ENCODE results near the gene SEC14L5.
"Not testable (repeated sequence)": the region's sequence is repeated elsewhere in the genome, so short reads cannot be mapped to it uniquely, and the experiment has no call there.

The SEC14L5 gene

DNA sequence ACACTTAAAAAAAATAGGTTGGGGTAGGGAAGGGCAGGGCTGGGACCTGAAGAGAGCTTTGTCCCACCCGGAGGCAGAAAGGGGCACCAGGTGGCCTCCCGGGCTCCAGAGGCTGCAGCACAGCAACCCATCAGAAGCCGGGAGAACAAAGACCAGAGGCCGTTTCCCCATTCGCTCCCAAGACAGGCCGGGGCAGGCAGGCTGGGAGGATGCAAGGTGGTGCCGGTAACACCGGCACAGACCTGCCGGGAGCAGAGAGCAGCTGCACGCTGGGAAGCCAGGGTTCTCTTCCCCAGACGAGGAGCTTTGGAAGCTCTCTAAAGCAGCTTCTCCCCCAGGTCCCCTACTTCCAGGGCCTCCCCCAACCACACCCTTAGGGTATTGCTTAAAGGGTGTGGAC is 26.7 kb upstream of the SEC14L5 start:
- no peak for DNase-seq

DNA sequence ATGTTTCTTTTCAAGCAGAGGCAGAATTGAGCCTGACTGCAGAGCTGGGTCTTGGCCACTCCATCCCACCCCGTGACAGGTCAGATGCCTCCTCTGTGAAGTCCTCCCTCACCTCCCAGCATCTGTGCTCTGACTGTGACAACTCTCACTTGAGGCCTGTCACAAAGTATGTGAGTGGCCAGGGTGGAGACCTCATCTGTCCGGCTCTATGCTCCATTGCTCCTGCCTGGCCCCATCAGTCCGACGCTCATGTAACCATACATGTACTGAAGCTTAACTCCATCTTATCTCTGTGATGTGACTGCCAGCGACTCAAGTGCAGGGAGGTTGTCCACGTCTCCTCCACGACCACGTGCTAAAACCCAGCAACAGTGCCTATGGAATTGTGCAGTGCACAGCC is 24.7 kb upstream of the SEC14L5 start:
- DNase-seq, result no peak

DNA sequence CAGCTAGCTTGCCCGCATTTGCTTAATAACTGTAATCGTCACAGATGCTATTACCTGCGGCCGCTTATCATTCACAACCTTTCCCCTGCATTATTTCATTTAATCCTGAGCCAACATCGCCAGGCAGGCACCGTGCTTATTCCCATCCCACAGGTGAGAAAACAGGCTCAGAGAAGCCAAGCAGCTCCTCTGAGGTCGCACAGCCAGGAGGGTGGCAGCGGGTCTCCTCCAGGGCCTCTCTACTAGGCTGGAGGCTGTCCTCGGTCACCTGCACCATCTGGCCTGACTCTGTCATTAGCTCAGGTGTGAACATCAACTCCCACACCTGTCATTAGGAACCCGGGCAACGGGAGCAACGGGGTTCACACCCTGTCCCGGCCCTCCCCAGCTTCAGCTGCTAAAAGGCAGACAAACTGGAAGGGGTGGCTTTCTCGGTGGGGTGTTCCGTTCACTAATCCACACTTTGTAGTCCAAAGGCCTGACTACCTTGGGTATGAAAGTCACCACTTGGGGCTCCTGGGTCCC is 24.2 kb upstream of the SEC14L5 start:
- no peak for DNase-seq

DNA sequence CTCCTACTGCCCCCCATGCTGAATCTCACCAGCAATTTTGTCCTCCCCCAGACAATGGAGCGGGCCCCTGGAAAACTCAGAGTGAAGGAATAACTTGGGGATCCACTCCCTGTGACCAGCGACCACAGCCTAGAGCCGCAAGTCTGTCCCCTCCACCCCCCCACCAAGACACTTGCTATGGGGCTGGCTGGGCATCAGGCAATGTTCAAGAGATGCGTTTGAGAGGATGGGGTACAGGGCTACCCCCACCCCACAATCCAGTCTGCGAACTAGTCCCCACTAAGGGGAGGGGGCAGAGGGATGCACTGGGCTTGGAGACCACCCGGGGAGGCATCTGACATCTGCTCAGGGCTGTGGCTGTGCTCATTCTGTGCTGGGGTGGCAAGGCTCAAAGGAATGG is 23.5 kb upstream of the SEC14L5 start:
- DNase-seq, result no peak

DNA sequence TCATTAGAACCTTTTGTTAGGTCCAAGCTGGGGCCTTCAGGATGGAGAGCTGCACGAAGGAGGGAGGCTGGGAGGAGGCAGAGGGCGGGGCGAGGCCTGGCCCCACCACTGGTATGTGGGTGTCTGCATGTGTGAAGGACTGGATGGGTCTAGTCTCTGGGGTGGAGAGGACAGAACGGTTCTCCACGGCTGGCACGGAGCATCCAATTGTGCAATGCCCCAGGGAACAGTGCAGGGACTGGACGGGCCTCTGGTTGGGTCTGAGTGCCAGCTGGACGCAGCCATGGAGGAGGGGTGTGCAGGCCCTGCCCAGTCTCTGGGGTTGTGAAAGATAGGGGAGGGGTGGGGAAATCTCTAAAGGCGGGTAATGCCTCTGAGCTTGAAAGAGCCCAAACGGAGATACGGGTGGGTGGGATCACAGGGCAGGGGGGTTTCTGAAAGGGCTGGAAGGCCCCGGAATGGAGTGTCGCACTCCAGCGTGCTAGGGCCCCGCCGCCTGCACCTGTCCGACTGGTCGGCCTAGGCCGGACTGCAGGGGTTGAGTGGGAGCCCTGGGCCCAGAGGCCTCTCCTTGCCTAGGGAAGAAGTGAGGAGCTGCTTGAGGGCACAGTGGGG is 22.8 kb upstream of the SEC14L5 start:
- DNase-seq, result no peak

DNA sequence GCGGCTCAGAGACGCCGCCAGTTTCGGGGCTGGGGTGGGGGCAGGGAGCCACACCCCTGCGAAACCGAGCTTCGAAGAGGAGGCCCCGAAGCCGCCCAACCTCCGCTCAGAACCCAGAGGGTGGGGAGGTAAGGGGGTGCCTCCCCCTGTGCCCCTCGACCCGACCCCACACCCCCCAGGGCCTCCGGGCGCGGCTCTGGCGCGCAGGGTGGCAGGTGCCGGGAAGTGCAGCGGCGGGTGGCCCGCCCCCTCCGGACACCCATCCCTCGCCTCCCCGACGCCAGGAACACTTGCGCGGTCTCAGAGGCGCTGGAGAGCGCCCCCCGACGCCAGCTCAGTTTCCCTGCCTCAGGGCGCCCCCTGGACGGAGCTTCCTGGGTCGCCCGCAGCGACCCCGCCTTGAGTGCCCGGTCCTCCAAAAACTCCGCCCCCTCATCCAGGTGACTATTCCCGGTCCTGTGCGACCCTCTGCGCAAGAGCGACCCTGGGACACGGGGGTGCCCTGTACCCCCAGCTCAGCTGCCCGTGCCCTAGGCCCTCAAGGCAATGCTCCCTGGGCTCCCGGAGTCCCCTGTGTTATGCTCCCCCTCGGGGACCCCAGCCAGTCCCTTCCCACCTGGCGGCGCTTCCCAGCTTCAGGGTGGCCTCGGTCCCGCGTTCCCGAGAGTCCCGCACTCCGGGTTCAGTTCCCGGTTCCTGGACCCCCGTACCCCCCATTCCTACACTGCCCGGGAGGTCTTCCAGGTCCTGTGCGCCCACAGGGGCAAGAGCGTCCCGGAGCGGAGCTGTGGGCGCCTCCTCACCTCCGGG is 21.7 kb upstream of the SEC14L5 start:
- DNase-seq, result peak; percentile 75

DNA sequence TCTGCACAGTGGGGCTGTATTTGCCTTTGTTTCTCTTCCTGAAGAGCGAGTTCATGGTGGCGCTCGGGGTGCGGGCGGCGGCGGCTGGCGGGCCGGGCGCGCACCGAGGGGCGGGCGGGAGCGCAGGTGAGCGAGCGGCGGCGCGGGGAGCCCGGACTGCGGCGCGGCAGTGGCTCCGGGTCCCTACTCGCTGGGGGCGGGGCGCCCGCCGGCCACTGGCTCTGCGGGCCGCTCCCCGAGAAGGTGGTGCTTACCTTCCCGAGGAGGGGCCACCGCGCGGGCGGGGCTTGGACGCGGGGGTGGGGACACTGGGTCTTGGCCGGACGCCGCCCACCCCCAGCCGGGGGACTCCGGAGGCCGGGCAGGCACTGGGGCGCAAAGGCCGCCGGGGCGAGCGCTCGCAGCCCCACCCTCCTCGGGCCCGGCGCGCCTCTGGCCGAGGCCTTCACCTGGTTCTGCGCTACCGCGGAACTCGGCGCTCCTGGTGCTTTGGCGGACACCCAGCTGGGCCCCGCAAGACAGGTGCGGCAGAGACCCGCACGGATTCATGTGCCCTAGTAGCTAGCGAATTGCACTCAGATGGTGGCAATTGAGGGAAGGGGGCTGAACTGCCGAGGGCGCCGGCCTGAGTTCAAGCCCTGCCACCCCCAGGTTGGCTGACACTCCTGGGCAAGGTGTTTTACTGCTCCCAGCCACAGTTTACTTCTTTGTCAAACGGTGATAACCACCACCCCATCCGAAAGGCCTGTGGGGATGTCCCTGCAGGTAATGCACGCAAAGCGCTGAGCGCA is 20.9 kb upstream of the SEC14L5 start, which contains the start of gene PPL:
Gene PPL (minus strand): TSS at position 158 of the 791 bp plus-strand sequence. CDS start 103 bp downstream, at position 55.
- DNase-seq, result peak; percentile 98

DNA sequence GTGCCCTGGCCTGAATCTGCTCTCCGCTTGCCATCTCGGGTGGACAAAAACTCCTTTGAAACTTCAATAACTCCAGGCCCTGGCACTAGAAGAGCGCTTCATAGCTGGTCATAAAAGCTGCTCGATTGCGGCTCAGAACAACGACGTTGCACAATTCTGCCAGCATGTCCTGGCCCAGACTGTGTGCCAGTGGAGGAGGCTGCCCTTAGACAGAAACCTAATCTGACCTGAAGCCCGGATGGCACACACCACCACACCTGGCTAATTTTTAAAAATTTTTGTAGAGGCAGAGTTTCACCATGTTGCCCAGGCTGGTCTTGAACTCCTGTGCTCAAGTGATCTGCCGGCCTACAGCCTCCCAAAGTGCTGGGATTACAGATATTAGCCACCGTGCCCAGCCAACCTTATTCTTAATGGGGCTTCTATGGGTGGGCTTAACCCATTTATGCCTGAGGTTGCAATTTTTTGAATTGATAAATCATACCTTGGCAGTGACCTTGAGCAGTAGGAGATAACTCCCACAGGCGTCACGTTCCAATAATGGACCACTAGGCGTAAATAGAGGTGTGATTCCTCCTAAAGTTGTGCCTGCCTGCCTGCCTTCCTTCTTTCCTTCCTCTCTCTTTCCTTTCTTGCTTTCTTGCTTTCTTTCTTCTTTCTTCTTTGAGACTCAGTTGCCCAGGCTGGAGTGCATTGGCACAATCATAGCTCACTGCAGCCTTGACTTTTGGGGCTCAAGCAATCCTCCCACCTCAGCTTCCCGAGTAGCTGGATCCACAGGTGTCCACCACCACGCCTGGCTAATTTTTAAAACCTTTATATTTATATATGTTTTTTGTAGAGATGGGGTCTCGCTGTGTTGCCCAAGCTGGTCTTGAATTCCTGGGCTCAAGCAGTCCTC is 20.1 kb upstream of the SEC14L5 start:
- DNase-seq, result no peak

DNA sequence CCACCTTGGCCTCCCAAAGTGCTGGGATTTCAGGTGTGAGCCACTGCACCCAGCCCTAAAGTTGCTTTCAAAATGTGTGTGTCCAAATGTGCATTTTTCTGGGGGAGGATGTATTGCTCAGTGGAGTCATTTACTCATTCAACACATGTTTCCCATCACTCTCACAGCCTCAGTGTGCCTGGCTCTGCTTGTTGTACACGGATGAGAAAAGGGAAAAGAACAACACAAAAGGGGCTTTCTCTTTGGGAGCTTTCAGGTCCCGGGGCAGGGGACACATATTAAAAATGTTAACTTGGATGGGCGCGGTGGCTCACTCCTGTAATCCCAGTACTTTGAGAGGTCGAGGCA is 19.5 kb upstream of the SEC14L5 start:
- no peak for DNase-seq

DNA sequence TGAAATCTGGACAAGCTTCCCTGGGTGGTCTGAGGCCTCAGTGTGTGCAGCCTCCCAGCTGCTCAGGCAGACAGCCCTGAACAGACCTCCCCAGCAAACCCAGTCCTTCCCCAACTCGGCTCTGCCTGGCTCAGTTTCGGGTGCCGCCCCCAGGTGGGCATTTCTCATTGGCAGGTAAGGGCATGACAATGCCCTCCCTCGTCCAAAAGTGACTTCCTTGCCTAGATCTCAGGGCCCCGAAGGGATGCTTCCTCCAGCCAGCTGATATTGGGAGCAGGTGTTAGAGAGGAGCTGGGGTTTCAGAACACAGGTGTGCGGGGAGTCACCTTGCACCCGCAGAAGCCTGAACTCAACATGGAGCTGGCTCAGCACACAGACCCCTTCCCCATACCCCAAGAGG is 17.4 kb upstream of the SEC14L5 start:
- DNase-seq, result peak; percentile 39

DNA sequence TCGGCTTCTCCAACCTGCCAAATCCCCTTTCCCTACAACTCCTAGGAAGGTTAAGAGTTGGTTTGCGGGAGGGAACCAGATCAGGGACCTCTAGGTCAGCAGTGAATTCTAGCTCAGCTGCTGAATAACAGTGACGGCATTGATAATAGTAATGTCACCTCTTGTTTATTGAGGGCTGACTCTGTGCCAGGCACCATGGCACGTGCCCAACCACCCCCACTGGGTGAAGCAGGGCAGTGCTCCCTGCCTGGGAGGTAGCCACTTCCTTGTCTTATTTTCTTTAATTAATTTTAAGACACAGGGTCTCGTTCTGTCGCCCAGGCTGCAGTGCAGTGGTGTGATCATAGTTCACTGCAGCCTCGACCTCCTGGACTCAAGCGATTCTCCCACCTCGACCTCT is 15.6 kb upstream of the SEC14L5 start:
- no peak for DNase-seq

DNA sequence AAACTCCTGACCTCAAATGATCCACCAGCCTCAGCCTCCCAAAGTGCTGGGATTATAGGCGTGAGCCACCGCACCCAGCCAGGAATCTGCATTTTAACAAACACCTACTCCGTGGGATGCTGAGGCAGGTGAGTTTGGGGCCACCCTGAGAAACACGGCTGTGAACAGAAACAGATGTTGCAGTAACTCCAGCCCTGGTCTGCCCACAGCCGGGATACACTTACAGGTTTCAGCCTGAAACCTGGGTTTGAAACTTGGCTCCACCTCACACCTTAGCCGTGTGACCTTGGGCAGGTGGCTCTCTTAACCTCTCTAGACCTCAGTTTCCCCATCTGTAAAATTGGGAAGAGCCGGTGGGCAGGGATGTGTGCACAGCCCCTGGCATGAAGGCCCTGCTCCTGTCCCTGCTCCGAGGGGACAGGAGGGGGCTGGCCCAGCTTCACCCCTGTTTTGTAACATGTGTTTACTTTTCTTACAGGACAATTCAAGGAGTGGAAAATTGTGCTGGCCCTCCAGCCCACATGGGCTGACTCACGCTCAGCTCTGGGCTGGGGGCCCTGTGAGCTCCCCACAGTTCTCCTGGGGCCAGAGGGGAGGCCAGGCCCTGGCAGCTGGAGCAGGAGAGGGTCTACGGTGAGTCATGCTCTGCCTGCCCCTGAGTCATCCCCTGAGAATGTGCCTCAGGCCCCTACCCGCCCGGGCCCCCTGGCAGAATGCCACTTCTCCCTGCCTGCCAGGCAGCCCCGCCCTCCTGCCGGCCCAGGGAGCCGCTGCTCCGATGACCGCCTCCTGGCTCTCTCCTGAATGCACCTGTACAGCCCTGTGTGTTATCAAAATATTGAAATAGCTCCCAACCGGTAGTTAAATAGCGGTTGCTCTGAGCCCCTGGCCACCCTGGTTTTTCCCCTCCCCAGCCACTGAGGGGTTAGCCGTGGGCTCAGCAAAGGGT is 13.5 kb upstream of the SEC14L5 start:
- peak; percentile 97 for DNase-seq

DNA sequence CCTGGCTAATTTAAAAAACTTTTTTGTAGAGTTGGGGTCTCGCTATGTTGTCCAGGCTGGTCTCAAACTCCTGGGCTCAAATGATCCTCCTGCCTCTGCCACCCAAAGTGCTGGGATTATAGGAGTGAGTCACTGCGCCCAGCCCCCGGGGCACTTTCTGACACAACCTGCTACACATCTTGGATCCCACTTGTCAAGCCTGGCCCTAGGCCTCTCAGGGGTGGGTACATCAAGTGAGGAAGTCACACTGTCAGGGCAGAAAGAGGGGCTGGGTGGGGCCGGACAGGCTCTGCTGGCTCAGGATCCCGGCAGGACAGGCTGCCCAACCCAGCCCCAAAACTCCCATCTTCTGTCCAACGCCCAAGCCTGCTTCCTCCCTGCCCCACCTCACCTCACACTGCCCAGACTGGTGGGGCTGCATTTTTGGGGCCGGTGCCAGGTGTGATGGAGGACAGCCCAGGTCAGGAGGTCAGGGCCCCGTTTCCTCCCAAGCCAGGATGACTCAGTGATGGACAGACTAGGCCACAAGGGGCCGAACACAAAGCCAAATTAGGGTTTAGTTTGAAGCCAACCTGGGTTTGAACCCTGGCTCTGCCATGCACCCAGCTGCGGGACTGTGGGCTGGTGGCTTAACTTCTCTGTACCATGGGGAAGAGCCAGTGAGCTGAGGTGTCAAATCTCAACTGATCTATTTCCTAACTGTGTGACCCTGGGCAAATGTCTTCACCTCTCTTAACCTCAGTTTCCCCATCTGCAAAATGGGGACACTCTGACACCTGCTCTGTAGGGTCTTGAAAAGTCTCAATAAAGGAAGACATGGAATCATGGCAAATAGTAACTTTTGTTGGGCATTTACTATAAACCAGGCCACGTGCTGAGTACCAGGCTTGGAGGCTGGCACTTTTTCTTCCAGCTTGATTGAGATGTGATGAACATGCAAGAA is 12.3 kb upstream of the SEC14L5 start:
- no peak for DNase-seq

DNA sequence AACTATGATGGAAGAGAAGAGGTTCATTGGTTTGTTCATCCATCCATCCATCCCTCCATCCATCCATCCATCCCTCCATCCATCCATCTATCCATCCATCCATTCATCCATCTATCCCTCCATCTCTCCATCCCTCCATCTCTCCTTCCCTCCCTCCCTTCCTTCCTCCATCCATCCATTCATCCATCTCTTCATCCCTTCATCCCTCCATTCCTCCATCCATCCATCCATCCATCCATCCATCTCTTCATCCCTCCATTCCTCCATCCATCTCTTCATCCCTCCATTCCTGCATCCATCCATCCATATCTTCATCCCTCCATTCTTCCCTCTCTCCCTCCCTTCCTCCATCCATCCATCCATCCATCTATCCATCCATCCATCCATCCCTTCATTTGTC is 11.2 kb upstream of the SEC14L5 start:
- no peak for DNase-seq

DNA sequence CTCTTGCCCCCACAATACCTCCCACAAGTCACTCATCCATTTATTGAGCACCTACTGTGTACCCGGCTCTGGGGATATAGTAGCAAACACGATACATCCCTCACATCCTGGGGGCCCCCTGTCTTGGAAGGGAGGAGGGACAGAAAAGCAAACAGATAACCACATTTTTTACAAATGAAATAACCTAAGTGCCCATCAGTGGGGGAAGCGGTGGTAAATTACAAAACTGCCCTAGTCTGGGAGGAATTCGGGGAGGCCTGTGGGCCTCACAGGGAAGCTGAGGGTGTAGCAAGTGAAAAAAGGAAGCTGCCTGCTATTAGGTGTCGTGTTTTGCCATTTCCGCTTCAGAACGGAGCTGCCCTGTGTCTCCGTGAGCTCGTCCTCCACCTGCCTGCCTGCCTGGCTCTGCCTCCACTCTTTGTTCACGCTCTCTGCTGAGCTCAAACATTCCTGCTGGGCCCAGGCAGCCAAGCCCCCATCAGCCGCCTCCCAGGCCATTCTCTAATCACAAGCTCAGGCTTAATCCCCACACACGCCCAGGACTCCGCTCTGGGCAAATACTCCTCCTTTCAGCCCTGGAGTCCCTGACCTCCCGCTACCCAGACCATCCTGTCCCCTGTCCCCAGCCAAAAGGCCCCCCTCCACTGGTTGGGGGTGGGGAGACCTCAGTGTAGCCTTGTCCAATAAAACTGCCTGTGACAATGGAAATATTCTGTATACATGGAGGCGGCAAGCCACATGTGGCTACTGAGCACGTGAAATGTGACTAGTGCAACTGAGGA is 10.2 kb upstream of the SEC14L5 start:
- peak; percentile 95 for DNase-seq

DNA sequence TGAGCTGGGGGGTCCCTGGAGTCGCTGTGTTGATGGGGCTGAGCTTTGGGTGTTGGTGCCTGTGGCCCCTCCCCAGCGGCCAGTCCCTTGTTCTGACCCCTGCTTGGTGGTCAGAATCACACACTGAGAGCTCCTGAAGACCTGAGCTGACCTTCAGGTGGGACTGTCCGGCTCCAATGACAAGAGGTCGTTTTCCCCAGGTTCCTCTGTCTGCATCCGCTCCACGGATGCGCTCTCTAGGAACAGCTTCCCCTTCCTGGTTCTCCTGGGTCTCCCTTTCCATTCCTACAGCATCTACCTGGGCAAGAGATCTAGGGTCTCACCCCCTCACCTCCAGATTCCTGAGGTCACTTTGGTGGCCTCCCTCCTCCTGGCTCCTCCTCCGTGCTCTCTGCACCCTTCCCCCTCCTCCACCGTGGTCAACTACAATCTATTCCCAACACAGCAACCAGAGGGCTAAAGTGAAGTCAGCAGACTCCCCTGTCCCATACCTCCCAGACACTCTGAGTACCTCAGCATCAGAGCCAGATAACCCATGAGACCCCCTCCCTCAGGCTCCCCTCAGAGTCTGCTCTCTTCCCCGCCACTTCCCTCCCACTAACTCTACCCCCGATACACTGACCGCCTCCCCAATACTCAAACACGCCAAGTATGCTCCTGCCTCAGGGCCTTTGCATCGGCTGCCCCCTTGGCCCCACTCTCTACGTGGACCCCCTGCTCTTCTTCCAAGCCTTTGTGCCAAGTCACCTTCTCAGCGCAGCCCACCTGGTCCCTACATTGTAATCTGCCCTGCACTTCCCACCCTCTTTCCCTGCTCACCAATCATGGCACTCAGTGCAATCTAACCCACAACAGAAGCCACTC is 9.0 kb upstream of the SEC14L5 start:
- no peak for DNase-seq

DNA sequence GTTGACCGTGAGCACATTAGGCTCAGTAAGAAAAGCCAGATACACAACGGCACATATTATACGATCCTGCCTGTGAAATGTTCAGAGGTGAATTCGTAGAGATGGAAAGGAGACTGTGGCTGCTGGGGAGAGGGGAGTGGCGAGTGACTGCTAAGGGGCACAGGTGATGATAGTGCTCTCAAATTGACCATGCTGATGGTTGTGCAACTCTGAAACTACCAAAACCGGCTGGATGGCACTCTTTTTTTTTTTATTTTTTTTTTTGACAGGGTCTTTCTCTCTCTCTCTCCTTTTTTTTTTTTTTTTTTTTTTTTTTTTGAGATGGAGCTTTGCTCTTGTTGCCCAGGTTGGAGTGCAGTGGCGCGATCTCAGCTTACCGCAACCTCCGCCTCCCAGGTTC is 8.1 kb upstream of the SEC14L5 start:
- no peak for DNase-seq

DNA sequence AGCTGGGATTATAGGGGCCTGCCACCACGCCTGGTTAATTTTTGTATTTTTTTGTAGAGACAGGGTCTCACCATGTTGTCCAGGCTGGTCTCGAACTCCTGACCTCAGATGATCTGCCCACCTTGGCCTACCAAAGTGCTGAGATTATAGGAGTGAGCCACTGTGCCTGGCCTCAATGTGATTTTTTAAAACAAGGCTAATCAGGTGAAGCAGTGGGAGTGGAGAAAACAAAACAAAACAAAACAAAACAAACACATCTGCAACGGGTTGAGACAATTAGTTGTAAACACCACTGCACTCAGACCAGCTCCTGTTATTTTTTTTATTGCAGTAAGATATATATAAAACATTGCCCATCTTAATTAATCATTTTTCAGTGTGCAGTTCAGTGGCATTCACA is 6.5 kb upstream of the SEC14L5 start:
- DNase-seq, result not testable (repeated sequence)
